PFSK-1 (cell line): ENCODE data around the gene NBL1.

ENCODE experiments used
- FOXP2 ChIP-seq: optimal IDR thresholded peaks from 2 replicates; pipeline ENCODE3; 2011; ENCODE audit warnings: borderline replicate concordance, control low read depth, inconsistent platforms; ENCODE audit not compliant: insufficient read depth; ENCODE audit errors: extremely low read length, extremely low read depth
- POLR2AphosphoS5 ChIP-seq: IDR thresholded peaks from 2 replicates; pipeline ENCODE4 v1.6.1; 2012; ENCODE audit warnings: low read depth, mild to moderate bottlenecking, control low read depth, low read length, moderate library complexity
- REST ChIP-seq, 2 experiments: IDR thresholded peaks; 2 replicates each; pipeline versions ENCODE4 v1.6.1 to v1.8.0; 2011 to 2012; ENCODE audit warnings: low read depth in 2 of 2, low read length in 2 of 2, control low read depth in 1 of 2, inconsistent platforms in 1 of 2, mild to moderate bottlenecking in 1 of 2, moderate library complexity in 1 of 2; ENCODE audit not compliant: insufficient read depth in 1 of 2
- SIN3A ChIP-seq: IDR thresholded peaks from 2 replicates; pipeline ENCODE4 v1.6.1; 2012; ENCODE audit warnings: mild to moderate bottlenecking, low read length, moderate library complexity, borderline replicate concordance; ENCODE audit not compliant: insufficient read depth
- TAF1 ChIP-seq: IDR thresholded peaks from 2 replicates; pipeline ENCODE4 v1.6.1; 2012; ENCODE audit warnings: low read length, control low read depth, borderline replicate concordance; ENCODE audit not compliant: insufficient read depth

The NBL1 gene

GRCh38 chr1:19622204-19622603 is 21.9 kb upstream of the NBL1 start:
- no peak for TF ChIP-seq FOXP2
- TF ChIP-seq POLR2AphosphoS5 = no peak
- TF ChIP-seq SIN3A = no peak
- no peak for TF ChIP-seq REST (IDR thresholded peaks at IDR 0.05; ENCODE audit: insufficient read depth in 1 of 2, low read depth in 2 of 2, low read length in 2 of 2)
- no peak for TF ChIP-seq TAF1

- no peak for TF ChIP-seq POLR2AphosphoS5
- no peak for TF ChIP-seq TAF1
- TF ChIP-seq SIN3A = no peak
- no peak for TF ChIP-seq REST (IDR thresholded peaks at IDR 0.05; ENCODE audit: insufficient read depth in 1 of 2, low read depth in 2 of 2, low read length in 2 of 2)
- TF ChIP-seq FOXP2 = no peak
Measured at GRCh38 chr1:19623523-19623922, 20.6 kb upstream of the NBL1 start.

- TF ChIP-seq FOXP2 = no peak
- TF ChIP-seq REST (IDR thresholded peaks at IDR 0.05; ENCODE audit: insufficient read depth in 1 of 2, low read depth in 2 of 2, low read length in 2 of 2) = no peak
Measured at GRCh38 chr1:19625291-19625937, 18.7 kb upstream of the NBL1 start.

- TF ChIP-seq TAF1 (no peak), SIN3A (no peak), FOXP2 (no peak), POLR2AphosphoS5 (no peak), REST (IDR thresholded peaks at IDR 0.05; ENCODE audit: insufficient read depth in 1 of 2, low read depth in 2 of 2, low read length in 2 of 2) (no peak)
Measured at GRCh38 chr1:19628879-19629278, 15.2 kb upstream of the NBL1 start.

GRCh38 chr1:19629357-19629756 is 14.8 kb upstream of the NBL1 start:
- TF ChIP-seq TAF1 (no peak), POLR2AphosphoS5 (no peak)
